GM23338 (cell line): ENCODE data around the gene CBY1. TPM values are rescaled to one million over a fixed set of nuclear protein-coding genes. Genes with fewer than 3 reads are reported as not detected.

Experiments used
- ATAC-seq: fragments of 200-7000 bp; cut with Tn5 transposase; 3 replicates; pipeline ENCODE4 v1.9.1; 2020
- DNase-seq: peaks from one replicate; pipeline ENCODE4 v3.0.0-alpha.2; 2015; ENCODE audit warnings: low spot score
- H2AFZ ChIP-seq: fragments of 200-600 bp; sonication (generic); 2 replicates; pipeline ENCODE4 v1.8.0; 2016; ENCODE audit warnings: antibody characterized with exemption, mild to moderate bottlenecking, moderate library complexity
- H3F3A ChIP-seq: fragments of 200-600 bp; sonication (generic); replicated peaks from 2 replicates; pipeline ENCODE4 v1.8.0; 2017; ENCODE audit warnings: antibody characterized with exemption, mixed run types, low read depth
- H3K27ac ChIP-seq: fragments of 200-600 bp; sonication (generic); 2 replicates; pipeline ENCODE4 v1.6.1; 2016; ENCODE audit warnings: low read depth
- H3K27me3 ChIP-seq: fragments of 200-600 bp; sonication (generic); 2 replicates; pipeline ENCODE4 v1.8.0; 2016; ENCODE audit warnings: mild to moderate bottlenecking, mixed run types, moderate library complexity; ENCODE audit not compliant: insufficient read depth
- H3K36me3 ChIP-seq: fragments of 200-600 bp; sonication (generic); 2 replicates; pipeline ENCODE4 v1.8.0; 2016; ENCODE audit warnings: mild to moderate bottlenecking; ENCODE audit not compliant: insufficient read depth
- H3K4me1 ChIP-seq: fragments of 200-600 bp; sonication (generic); 2 replicates; pipeline ENCODE4 v1.8.0; 2016; ENCODE audit warnings: mild to moderate bottlenecking, moderate library complexity; ENCODE audit not compliant: insufficient read depth
- H3K4me2 ChIP-seq: fragments of 200-600 bp; sonication (generic); 2 replicates; pipeline ENCODE4 v1.7.1; 2017; ENCODE audit warnings: mixed run types
- H3K4me3 ChIP-seq: fragments of 200-600 bp; sonication (generic); 2 replicates; pipeline ENCODE4 v1.6.1; 2016; ENCODE audit warnings: mixed run types
- H3K79me2 ChIP-seq: fragments of 200-600 bp; sonication (generic); replicated peaks from 2 replicates; pipeline ENCODE4 v1.8.0; 2017; ENCODE audit warnings: mild to moderate bottlenecking; ENCODE audit not compliant: insufficient read depth
- H3K9me2 ChIP-seq: fragments of 200-600 bp; sonication (generic); 2 replicates; pipeline ENCODE4 v1.8.0; 2017; ENCODE audit not compliant: insufficient read depth
- H4K20me1 ChIP-seq: fragments of 200-600 bp; sonication (generic); replicated peaks from 2 replicates; pipeline ENCODE4 v1.8.0; 2017; ENCODE audit warnings: mild to moderate bottlenecking; ENCODE audit not compliant: insufficient read depth
- H3K27ac Mint-ChIP-seq: 2 replicates; pipeline ENCODE4 v1.8.0; 2020; ENCODE audit warnings: inconsistent platforms, mild to moderate bottlenecking, moderate library complexity, mixed read lengths
- H3K27me3 Mint-ChIP-seq: 3 replicates; pipeline ENCODE4 v1.8.0; 2022; ENCODE audit warnings: low read depth, mild to moderate bottlenecking, moderate library complexity, mixed read lengths, inconsistent platforms; ENCODE audit not compliant: insufficient read depth, poor library complexity
- H3K36me3 Mint-ChIP-seq: 3 replicates; pipeline ENCODE4 v1.8.0; 2021; ENCODE audit warnings: low read depth, mild to moderate bottlenecking, inconsistent platforms, moderate library complexity, mixed read lengths
- H3K4me1 Mint-ChIP-seq: 3 replicates; pipeline ENCODE4 v1.8.0; 2020; ENCODE audit warnings: mild to moderate bottlenecking, inconsistent platforms, mixed read lengths
- H3K4me3 Mint-ChIP-seq: 3 replicates; pipeline ENCODE4 v1.8.0; 2021; ENCODE audit warnings: moderate library complexity, mild to moderate bottlenecking, inconsistent platforms, mixed read lengths
- H3K9me3 Mint-ChIP-seq: 3 replicates; pipeline ENCODE4 v1.8.0; 2020; ENCODE audit warnings: moderate library complexity, mild to moderate bottlenecking, inconsistent platforms, mixed read lengths
- CREB1 ChIP-seq: fragments of 250-450 bp; sonication (Bioruptor Pico); IDR thresholded peaks from 2 replicates; pipeline ENCODE4 v1.5.0; 2020; ENCODE audit warnings: low read depth, mild to moderate bottlenecking, moderate library complexity
- ETS1 ChIP-seq: IDR thresholded peaks from 2 replicates; pipeline ENCODE4 v1.6.1; 2016; ENCODE audit warnings: antibody characterized with exemption
- EZH2phosphoT487 ChIP-seq: fragments of 200-600 bp; sonication (generic); IDR thresholded peaks from one replicate; pipeline ENCODE4 v1.8.1; 2018; ENCODE audit warnings: antibody characterized with exemption; ENCODE audit not compliant: unreplicated experiment
- JUNB ChIP-seq: IDR thresholded peaks from one replicate; pipeline ENCODE4 v1.6.1; 2016; ENCODE audit warnings: antibody characterized with exemption; ENCODE audit not compliant: unreplicated experiment
- NANOG ChIP-seq: IDR thresholded peaks from 2 replicates; pipeline ENCODE4 v1.6.1; 2016; ENCODE audit warnings: antibody characterized with exemption, borderline replicate concordance
- REST ChIP-seq: IDR thresholded peaks from one replicate; pipeline ENCODE4 v1.6.1; 2018; ENCODE audit warnings: antibody characterized with exemption; ENCODE audit not compliant: unreplicated experiment
- STAT1 ChIP-seq: IDR thresholded peaks from one replicate; pipeline ENCODE4 v1.6.1; 2016; ENCODE audit warnings: antibody characterized with exemption; ENCODE audit not compliant: unreplicated experiment
- ZNF114 ChIP-seq: fragments of 250-450 bp; sonication (Bioruptor Pico); IDR thresholded peaks from 2 replicates; pipeline ENCODE4 v1.5.0; 2020; ENCODE audit warnings: mild to moderate bottlenecking, moderate library complexity
- ZNF462 ChIP-seq: fragments of 250-450 bp; sonication (Bioruptor Pico); IDR thresholded peaks from 2 replicates; pipeline ENCODE4 v1.5.0; 2020; ENCODE audit warnings: mild to moderate bottlenecking, moderate library complexity
- polyA plus RNA-seq: library from polyadenylated mRNA; unstranded; fragments of >200 nt; fragmentation: Nextera tagmentation; extraction: Ambion mirVana; gene quantifications from 2 replicates; pipeline ENCODE4 v1.2.1, GENCODE V29; 2016
- total RNA-seq: library from RNA; depleted of rRNA; stranded (reverse); fragments of >200 nt; shearing (Covaris generic); gene quantifications from 2 replicates; pipeline ENCODE4 v1.2.3, GENCODE V29; 2014

The CBY1 gene
- total and polyA plus RNA-seq, 2 experiments from 2014 or later, result 12.8 to 36.4 TPM

DNA sequence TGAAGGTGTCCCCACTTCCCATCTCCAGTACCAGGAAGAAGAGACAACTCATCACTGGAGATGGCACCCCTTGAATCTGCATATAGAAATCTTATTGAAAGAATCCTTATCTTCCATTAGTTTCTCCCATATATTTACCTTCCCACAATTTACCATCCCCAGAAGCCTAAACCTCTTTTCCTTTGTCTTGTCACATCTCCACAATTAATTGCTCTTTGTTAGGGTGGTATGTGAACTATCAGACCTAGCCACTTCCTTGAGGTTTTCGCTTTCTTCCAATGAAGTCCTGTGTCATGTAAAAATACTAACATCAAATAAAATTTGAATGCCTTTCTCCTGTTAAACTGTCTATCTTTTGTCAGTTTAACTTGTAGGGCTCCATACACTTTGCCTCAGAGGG is 38.2 kb upstream of the CBY1 start (continued):
- no peak for TF ChIP-seq CREB1 (CRISPR knock-in tag)
- no peak for TF ChIP-seq STAT1
- TF ChIP-seq NANOG, result no peak
- TF ChIP-seq ZNF114 (CRISPR knock-in tag), result no peak

DNA sequence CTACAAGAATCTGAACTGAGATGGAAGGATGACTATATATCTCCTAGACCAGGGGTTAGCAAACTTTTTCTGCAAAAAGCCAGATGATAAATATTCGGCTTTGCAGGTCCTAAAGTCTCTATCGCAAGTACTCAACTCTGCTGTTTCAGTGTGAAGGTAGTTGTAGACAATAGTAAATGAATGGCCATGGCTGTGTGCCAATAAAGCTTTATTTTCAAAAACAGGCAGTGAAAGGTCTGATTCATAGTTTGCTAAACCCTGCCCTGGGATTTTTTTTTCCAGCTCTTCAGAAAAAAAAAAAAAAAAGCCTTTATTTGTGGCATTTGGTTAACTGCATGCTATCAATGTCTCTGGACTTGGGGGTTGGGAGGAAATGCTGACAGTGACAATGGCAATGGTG is 37.8 kb upstream of the CBY1 start:
- no peaks in the 10 kb centered on the region for H3K79me2 ChIP-seq
- Mint-ChIP-seq H3K4me3 (no peak overlapping the region), H3K36me3 (peaks cover 48% of the 10 kb centered on the region), H3K4me1 (peaks cover 4% of the 10 kb centered on the region), H3K27ac (no peak overlapping the region), H3K27me3 (peaks cover 8% of the 10 kb centered on the region), H3K9me3 (peaks cover 9% of the 10 kb centered on the region; the same call in 2 of the 3 replicates)
- no peaks in the 10 kb centered on the region for H3F3A ChIP-seq
- no peak overlapping the region for H3K27ac ChIP-seq
- TF ChIP-seq EZH2phosphoT487 (no peak), ETS1 (no peak), ZNF462 (CRISPR knock-in tag) (no peak), CREB1 (CRISPR knock-in tag) (no peak), STAT1 (no peak), NANOG (no peak), JUNB (no peak), REST (no peak)
- H3K4me1 ChIP-seq, result no peaks in the 10 kb centered on the region
- ATAC-seq (no peak), DNase-seq (no peak)
- no peak overlapping the region for H3K4me2 ChIP-seq
- no peak overlapping the region for H3K4me3 ChIP-seq
- peaks cover 15% of the 10 kb centered on the region; the same call in 1 of the 2 replicates for H3K36me3 ChIP-seq
- no peaks in the 10 kb centered on the region for H3K9me2 ChIP-seq
- H2AFZ ChIP-seq, result no peak overlapping the region
- H4K20me1 ChIP-seq, result no peaks in the 10 kb centered on the region
- no peaks in the 10 kb centered on the region for H3K27me3 ChIP-seq
